Ovary (tissue), 9 donors: Measurements from ENCODE around the gene AKAP17A. TPM values are rescaled to one million over a fixed set of nuclear protein-coding genes. Genes with fewer than 3 reads are reported as not detected.

Experiments used
- DNase-seq, 5 donors: peaks; one replicate each; pipeline ENCODE4 v3.0.0-alpha.2; 2019 to 2020
- H3K27ac ChIP-seq, 2 donors: fragments of 200-600 bp; one replicate each; pipeline versions ENCODE4 v1.5.1 to v1.8.0; 2019 to 2022
- H3K27me3 ChIP-seq: fragments of 200-600 bp; one replicate; pipeline ENCODE4 v1.8.0; 2022
- H3K36me3 ChIP-seq: fragments of 200-600 bp; sonication (generic); one replicate; pipeline ENCODE4 v1.5.1; 2019
- H3K4me1 ChIP-seq: one replicate; pipeline ENCODE4 v1.8.1; 2013; ENCODE audit warnings: mild to moderate bottlenecking, moderate library complexity; ENCODE audit not compliant: insufficient read depth
- H3K4me3 ChIP-seq: fragments of 200-600 bp; sonication (generic); one replicate; pipeline ENCODE4 v1.5.1; 2017
- H3K9me3 ChIP-seq, 2 donors: fragments of 200-600 bp in 1 of 2; sonication (generic) in 1 of 2; one replicate each; pipeline versions ENCODE4 v1.5.1 to v1.8.1; 2013 to 2019; ENCODE audit warnings: mild to moderate bottlenecking in 1 of 2, moderate library complexity in 1 of 2
- CTCF ChIP-seq, 3 donors: fragments of 450-650 bp in 2 of 3; fragments of 200-600 bp in 1 of 3; IDR thresholded peaks; one replicate each; pipeline versions ENCODE4 v1.5.1 to v1.8.0; 2016 to 2022; ENCODE audit warnings: antibody characterized with exemption in 3 of 3, mild to moderate bottlenecking in 1 of 3
- EP300 ChIP-seq: sonication (generic); formaldehyde crosslinking; IDR thresholded peaks from one replicate; pipeline ENCODE4 v1.6.1; 2017; ENCODE audit warnings: antibody characterized with exemption
- POLR2A ChIP-seq: fragments of 450-650 bp; IDR thresholded peaks from one replicate; pipeline ENCODE4 v1.6.1; 2017; ENCODE audit warnings: antibody characterized with exemption, mild to moderate bottlenecking, moderate library complexity
- WGBS, 3 donors: extraction: QIAGEN DNeasy Blood & Tissue Kit in 1 of 3; methylation state at CpG; one replicate each; pipeline versions ENCODE4 v1.1.5 to v1.1.7; 2013 to 2017; 5-methylcytosine and 5-hydroxymethylcytosine counted together
- intact Hi-C, 4 donors: fragments of 100-400 bp; cut with DNase I; formaldehyde crosslinking; loops; one replicate each; pipeline versions ENCODE4 v1.11.0 to v1.15.1; 2022 to 2023
- polyA plus RNA-seq, 2 donors: library from polyadenylated mRNA; stranded (reverse); fragments of 200-250 nt in 1 of 2; fragments of 350-450 nt in 1 of 2; fragmentation: Illumina TruSeq in 1 of 2; extraction: RNeasy Lipid Tissue Mini Kit (QIAGEN cat#74804) in 1 of 2; gene quantifications; one replicate each; pipeline ENCODE4 v1.2.3, GENCODE V29; 2013 to 2014
- total RNA-seq, 7 donors: library from RNA; depleted of rRNA in 2 of 7; stranded (reverse); fragments of >200 nt in 2 of 7; fragmentation: NEBNext Ultra II Directional in 3 of 7; extraction: Animal tissue kit (Norgen Biotek cat#: 25700) in 3 of 7; gene quantifications; one replicate each; pipeline versions ENCODE4 v1.1.0 to v1.2.4, GENCODE V29; 2016 to 2023
- donor health status: DM: no; HTN: no; CAD: no; lungs with moderate emphysema.
- donor health status: DM: no; HTN: no; CAD: no.
- donor health status: Bipolar disorder and iron deficiency.
- donor health status: DM: yes; HTN: yes; CAD: no.
- donor health status: DM: no; HTN: no; CAD: no.
- donor health status: DM: yes; HTN: yes; CAD: no.

Gene AKAP17A
- total and polyA plus RNA-seq, 9 donors: 15.4 to 78.1 (median 63.3) TPM

GRCh38 chrX:1601768-1602085, 10.3 kb downstream of the AKAP17A start:
- Histone ChIP-seq H3K27ac (no peak overlapping the region), H3K4me1 (no peaks in the 10 kb centered on the region), H3K4me3 (no peak overlapping the region), H3K9me3 (no peaks in the 10 kb centered on the region), H3K27me3 (no peaks in the 10 kb centered on the region), H3K36me3 (no peaks in the 10 kb centered on the region)
- no peak for DNase-seq
- no peak for TF ChIP-seq EP300
- no peak for TF ChIP-seq POLR2A
- TF ChIP-seq CTCF (IDR thresholded peaks at IDR 0.05): no peak
- 90 to 94% (median 94%) methylated on average over 15 of the region's 15 CpGs for WGBS, 3 donors
- intact Hi-C loops: no loop called here

- no peak for DNase-seq
- TF ChIP-seq EP300 (no peak), CTCF (IDR thresholded peaks at IDR 0.05) (no peak), POLR2A (no peak)
- no peaks in the 10 kb centered on the region for H3K36me3 ChIP-seq
- 82 to 96% (median 91%) methylated on average over 12 of the region's 12 CpGs for WGBS, 3 donors
- H3K4me1 ChIP-seq: no peaks in the 10 kb centered on the region
- no peaks in the 10 kb centered on the region for H3K27me3 ChIP-seq
- H3K9me3 ChIP-seq: no peaks in the 10 kb centered on the region
- no peak overlapping the region for H3K4me3 ChIP-seq
- intact Hi-C loops: no loop called here
- H3K27ac ChIP-seq: no peak overlapping the region
Measured at GRCh38 chrX:1602299-1602698, 10.9 kb downstream of the AKAP17A start.

GRCh38 chrX:1606496-1606895, 15.1 kb downstream of the AKAP17A start:
- H3K27ac ChIP-seq: no peak overlapping the region
- H3K4me1 ChIP-seq: no peaks in the 10 kb centered on the region
- intact Hi-C loops: no loop called here
- no peak overlapping the region for H3K4me3 ChIP-seq
- TF ChIP-seq CTCF (IDR thresholded peaks at IDR 0.05) (no peak), POLR2A (no peak), EP300 (no peak)
- no peaks in the 10 kb centered on the region for H3K27me3 ChIP-seq
- no peaks in the 10 kb centered on the region for H3K36me3 ChIP-seq
- WGBS, 3 donors: 87 to 94% (median 89%) methylated on average over 11 of the region's 11 CpGs
- no peaks in the 10 kb centered on the region for H3K9me3 ChIP-seq
- DNase-seq: no peak

- H3K9me3 ChIP-seq: no peaks in the 10 kb centered on the region
- no peaks in the 10 kb centered on the region for H3K4me1 ChIP-seq
- no peaks in the 10 kb centered on the region for H3K27me3 ChIP-seq
- H3K4me3 ChIP-seq: no peak overlapping the region
- H3K36me3 ChIP-seq: no peaks in the 10 kb centered on the region
- intact Hi-C loops: no loop called here
- H3K27ac ChIP-seq: no peak overlapping the region
- no peak for DNase-seq
- no peak for TF ChIP-seq POLR2A
- TF ChIP-seq EP300: no peak
- no peak for TF ChIP-seq CTCF (IDR thresholded peaks at IDR 0.05)
- WGBS, 3 donors: 88 to 92% (median 91%) methylated on average over 10 of the region's 11 CpGs
Measured at GRCh38 chrX:1609311-1609710, 17.9 kb downstream of the AKAP17A start.

- intact Hi-C loops: no loop called here
- H3K27me3 ChIP-seq: no peaks in the 10 kb centered on the region
- H3K4me3 ChIP-seq: no peak overlapping the region
- 73 to 91% (median 75%) methylated on average over 9 to 10 of the region's 10 CpGs for WGBS, 3 donors
- no peaks in the 10 kb centered on the region for H3K4me1 ChIP-seq
- H3K9me3 ChIP-seq: no peaks in the 10 kb centered on the region
- DNase-seq: no peak
- no peaks in the 10 kb centered on the region for H3K36me3 ChIP-seq
- no peak for TF ChIP-seq POLR2A
- TF ChIP-seq EP300: no peak
- TF ChIP-seq CTCF (IDR thresholded peaks at IDR 0.05): no peak
- H3K27ac ChIP-seq: no peak overlapping the region
Measured at GRCh38 chrX:1609762-1610161, 18.4 kb downstream of the AKAP17A start.
